Testis (tissue), 3 donors: ENCODE data around the gene FARP2. TPM values are rescaled to one million over a fixed set of nuclear protein-coding genes. Genes with fewer than 3 reads are reported as not detected.

Experiments used
- DNase-seq: peaks from one replicate; pipeline ENCODE4 v3.0.0-alpha.2; 2019
- H3K27ac ChIP-seq, 2 donors: fragments of 200-600 bp; sonication (generic); one replicate each; pipeline ENCODE4 v1.5.1; 2019
- H3K27me3 ChIP-seq: fragments of 200-600 bp; sonication (generic); one replicate; pipeline ENCODE4 v1.5.1; 2019
- H3K36me3 ChIP-seq: fragments of 200-600 bp; sonication (generic); one replicate; pipeline ENCODE4 v1.5.1; 2017; ENCODE audit warnings: low read depth; ENCODE audit errors: missing control alignments
- H3K4me1 ChIP-seq: fragments of 200-600 bp; sonication (generic); one replicate; pipeline ENCODE4 v1.5.1; 2019
- H3K4me3 ChIP-seq, 2 donors: fragments of 200-600 bp; sonication (generic); one replicate each; pipeline ENCODE4 v1.5.1; 2017 to 2019
- H3K9me3 ChIP-seq: fragments of 200-600 bp; sonication (generic); one replicate; pipeline ENCODE4 v1.5.1; 2017
- CTCF ChIP-seq, 3 experiments: fragments of 450-650 bp in 2 of 3; fragments of 200-600 bp in 1 of 3; sonication (generic) in 1 of 3; IDR thresholded peaks; one replicate each; pipeline ENCODE4 v1.5.1; 2016 to 2019; ENCODE audit warnings: antibody characterized with exemption in 3 of 3, mild to moderate bottlenecking in 2 of 3, moderate library complexity in 1 of 3
- POLR2A ChIP-seq: fragments of 450-650 bp; IDR thresholded peaks from one replicate; pipeline ENCODE4 v1.6.1; 2017; ENCODE audit warnings: antibody characterized with exemption, mild to moderate bottlenecking, moderate library complexity
- WGBS, 2 donors: methylation state at CpG; one replicate each; pipeline ENCODE4 v1.1.5; 2018; 5-methylcytosine and 5-hydroxymethylcytosine counted together
- intact Hi-C: fragments of 100-400 bp; cut with DNase I; formaldehyde crosslinking; loops from one replicate; pipeline ENCODE4 v1.15.1; 2023; ENCODE audit warnings: low total_unique reads
- polyA plus RNA-seq: library from polyadenylated mRNA; stranded (reverse); fragments of 350-450 nt; fragmentation: Illumina TruSeq; extraction: RNeasy Lipid Tissue Mini Kit (QIAGEN cat#74804); gene quantifications from one replicate; pipeline ENCODE4 v1.2.3, GENCODE V29; 2014; ENCODE audit warnings: low read depth, low replicate concordance; ENCODE audit not compliant: insufficient read depth
- total RNA-seq, 2 donors: library from RNA; depleted of rRNA; stranded (reverse); fragments of >200 nt; gene quantifications; one replicate each; pipeline ENCODE4 v1.2.3, GENCODE V29; 2016

The FARP2 gene
- total and polyA plus RNA-seq, 3 donors from 2014 or later: 69.8 to 145 (median 78.1) TPM

GRCh38 chr2:241539616-241540374, 183.7 kb downstream of the FARP2 start:
- intact Hi-C loops: no loop called here
- no peaks in the 10 kb centered on the region for H3K36me3 ChIP-seq
- no peaks in the 10 kb centered on the region for H3K27me3 ChIP-seq
- peaks cover 10% of the 10 kb centered on the region for H3K4me1 ChIP-seq
- no peak for DNase-seq
- 79 to 95% methylated on average over 2 to 11 of the region's 11 CpGs for WGBS, 2 donors
- no peaks in the 10 kb centered on the region for H3K9me3 ChIP-seq
- H3K4me3 ChIP-seq: no peak overlapping the region
- no peak overlapping the region for H3K27ac ChIP-seq
- TF ChIP-seq CTCF (IDR thresholded peaks at IDR 0.05) (no peak), POLR2A (no peak)

- no peak for DNase-seq
- Histone ChIP-seq H3K36me3 (no peaks in the 10 kb centered on the region), H3K27me3 (no peaks in the 10 kb centered on the region), H3K4me3 (peak overlapping the region in 1 of 2 donors; percentile 53), H3K27ac (no peak overlapping the region), H3K9me3 (no peaks in the 10 kb centered on the region), H3K4me1 (peaks cover 10% of the 10 kb centered on the region)
- 33 to 48% methylated on average over 10 of the region's 10 CpGs for WGBS, 2 donors
- intact Hi-C loops: no loop called here
- TF ChIP-seq POLR2A (no peak), CTCF (IDR thresholded peaks at IDR 0.05) (no peak)
Observed at GRCh38 chr2:241540401-241540770, 184.3 kb downstream of the FARP2 start.

- Histone ChIP-seq H3K36me3 (no peaks in the 10 kb centered on the region), H3K9me3 (no peaks in the 10 kb centered on the region), H3K4me1 (peaks cover 10% of the 10 kb centered on the region), H3K4me3 (peak overlapping the region; percentile 39 to 53), H3K27me3 (no peaks in the 10 kb centered on the region), H3K27ac (no peak overlapping the region)
- TF ChIP-seq POLR2A: no peak
- TF ChIP-seq CTCF (IDR thresholded peaks at IDR 0.05): no peak
- WGBS, 2 donors: 1 to 4% methylated on average over 39 to 67 of the region's 68 CpGs
- peak; percentile 90 for DNase-seq
- intact Hi-C loops: no loop called here
Observed at GRCh38 chr2:241540771-241541561, 184.9 kb downstream of the FARP2 start.

GRCh38 chr2:241541564-241542277, 185.6 kb downstream of the FARP2 start:
- Histone ChIP-seq H3K36me3 (no peaks in the 10 kb centered on the region), H3K4me3 (peak overlapping the region; percentile 39 to 53), H3K4me1 (peaks cover 10% of the 10 kb centered on the region), H3K9me3 (no peaks in the 10 kb centered on the region), H3K27me3 (no peaks in the 10 kb centered on the region), H3K27ac (no peak overlapping the region)
- WGBS, 2 donors: 3 to 16% methylated on average over 6 to 38 of the region's 62 CpGs
- TF ChIP-seq POLR2A (no peak), CTCF (IDR thresholded peaks at IDR 0.05) (no peak)
- DNase-seq: no peak
- intact Hi-C loops: no loop called here
